HUES64 (cell line): Measurements from ENCODE around the gene TMEM95.

Source experiments
- H3K27ac ChIP-seq: 2 replicates; pipeline ENCODE4 v1.7.0; 2013; ENCODE audit warnings: low read depth, low read length, inconsistent platforms
- H3K27me3 ChIP-seq: 2 replicates; pipeline ENCODE4 v1.6.1; 2013; ENCODE audit warnings: mild to moderate bottlenecking, low read length; ENCODE audit not compliant: insufficient read depth
- H3K36me3 ChIP-seq: 2 replicates; pipeline ENCODE4 v1.6.1; 2013; ENCODE audit warnings: mild to moderate bottlenecking, low read length; ENCODE audit not compliant: insufficient read depth
- H3K4me1 ChIP-seq: 2 replicates; pipeline ENCODE4 v1.6.1; 2013; ENCODE audit warnings: mild to moderate bottlenecking, low read length, moderate library complexity; ENCODE audit not compliant: insufficient read depth
- H3K4me3 ChIP-seq: 2 replicates; pipeline ENCODE4 v1.5.1; 2013; ENCODE audit warnings: mild to moderate bottlenecking, low read length, moderate library complexity
- H3K9ac ChIP-seq: 2 replicates; pipeline ENCODE4 v1.6.1; 2013; ENCODE audit warnings: mild to moderate bottlenecking, low read depth, low read length
- H3K9me3 ChIP-seq: 2 replicates; pipeline ENCODE4 v1.6.1; 2013; ENCODE audit warnings: low read depth, low read length; ENCODE audit not compliant: insufficient read depth
- WGBS: fragments of 150-250, 120-280 bp; methylation state at CpG from one replicate; pipeline ENCODE4 v1.1.7; 2013; ENCODE audit warnings: missing lambda C conversion rate; 5-methylcytosine and 5-hydroxymethylcytosine counted together

Gene TMEM95

DNA sequence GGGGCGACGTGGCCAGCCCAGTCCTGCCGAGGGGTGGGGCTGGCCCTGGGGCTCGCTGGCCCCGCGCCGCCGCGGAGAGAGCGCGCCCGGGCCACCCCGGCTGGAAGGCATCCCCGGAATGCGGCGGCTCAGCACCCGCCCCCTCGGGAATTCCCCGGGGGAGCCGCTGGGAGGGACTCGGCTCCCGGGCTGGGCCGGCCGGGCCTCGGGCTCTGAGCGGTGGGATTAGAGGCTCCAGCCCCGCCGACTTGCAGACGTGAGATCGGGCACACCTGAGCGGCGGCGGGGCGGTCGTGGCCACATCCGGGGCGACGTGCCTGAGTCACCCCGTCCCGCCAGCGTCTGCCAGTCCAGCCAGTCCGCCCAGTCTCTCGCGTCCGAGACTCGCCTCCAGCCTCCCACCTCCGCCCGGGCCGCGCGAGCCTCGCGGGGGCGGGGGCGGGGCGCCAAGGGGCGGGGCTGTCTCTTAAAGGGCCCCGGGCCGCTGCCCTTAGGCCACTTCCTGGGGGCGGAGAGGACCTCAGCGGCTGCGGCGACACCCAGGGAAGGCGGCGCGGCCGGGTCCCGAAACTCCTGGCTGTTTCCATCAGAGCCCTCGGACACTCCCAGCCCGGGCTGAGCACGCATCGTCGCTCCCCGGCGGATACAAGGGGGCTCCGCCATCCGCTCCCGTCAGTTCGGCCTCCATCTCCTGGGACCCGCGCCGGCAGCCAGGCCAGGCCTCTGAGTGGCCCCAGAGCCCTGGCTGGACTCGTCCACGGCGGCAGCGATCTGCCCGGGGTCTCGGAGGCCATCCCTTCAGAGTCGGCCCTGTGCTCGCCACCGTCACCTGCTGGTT is 3.1 kb upstream of the TMEM95 start, which contains the start of gene KCTD11:
Gene KCTD11 (plus strand): TSS at position 498 of the 838 bp plus-strand sequence.
- no peaks in the 10 kb centered on the region for H3K9me3 ChIP-seq
- under 1% methylated on average over 91 of the region's 91 CpGs for WGBS
- H3K4me1 ChIP-seq: peaks cover 12% of the 10 kb centered on the region
- 0 out of 2 replicates have a peak, but pooled peaks cover 3% of the 10 kb centered on the region for H3K27me3 ChIP-seq
- H3K27ac ChIP-seq: peak within 1 kb of the TSS; percentile 94
- H3K36me3 ChIP-seq: no peaks in the 10 kb centered on the region
- peak within 1 kb of the TSS; percentile 91 for H3K4me3 ChIP-seq
- peak within 1 kb of the TSS; percentile 88 for H3K9ac ChIP-seq

DNA sequence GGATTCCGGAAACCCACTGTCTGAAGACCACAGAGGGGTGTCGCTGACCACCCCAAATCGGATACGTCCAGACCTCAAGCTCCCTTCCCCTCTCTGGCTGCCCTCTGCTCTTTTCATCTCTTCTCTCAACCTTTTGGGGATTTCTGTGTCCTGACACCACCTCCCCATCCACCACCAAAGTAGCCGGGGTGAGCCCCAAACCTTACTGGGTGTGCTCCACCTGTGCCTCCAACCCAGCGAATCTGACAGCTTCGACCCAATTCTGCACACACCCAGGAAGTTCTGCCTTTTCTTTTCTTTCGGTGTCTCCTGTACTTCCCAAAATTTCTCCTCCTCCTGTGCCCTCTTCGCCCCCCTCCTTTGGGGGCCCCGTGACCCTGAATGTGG is 2.5 kb upstream of the TMEM95 start:
- Histone ChIP-seq H3K4me3 (peak overlapping the region; percentile 91), H3K4me1 (peaks cover 12% of the 10 kb centered on the region), H3K36me3 (no peaks in the 10 kb centered on the region), H3K9me3 (no peaks in the 10 kb centered on the region), H3K27ac (peak overlapping the region; percentile 94; the same call in 1 of the 2 replicates), H3K27me3 (0 out of 2 replicates have a peak, but pooled peaks cover 3% of the 10 kb centered on the region), H3K9ac (peak overlapping the region; percentile 88; the same call in 1 of the 2 replicates)
- 43% methylated on average over 10 of the region's 10 CpGs for WGBS

DNA sequence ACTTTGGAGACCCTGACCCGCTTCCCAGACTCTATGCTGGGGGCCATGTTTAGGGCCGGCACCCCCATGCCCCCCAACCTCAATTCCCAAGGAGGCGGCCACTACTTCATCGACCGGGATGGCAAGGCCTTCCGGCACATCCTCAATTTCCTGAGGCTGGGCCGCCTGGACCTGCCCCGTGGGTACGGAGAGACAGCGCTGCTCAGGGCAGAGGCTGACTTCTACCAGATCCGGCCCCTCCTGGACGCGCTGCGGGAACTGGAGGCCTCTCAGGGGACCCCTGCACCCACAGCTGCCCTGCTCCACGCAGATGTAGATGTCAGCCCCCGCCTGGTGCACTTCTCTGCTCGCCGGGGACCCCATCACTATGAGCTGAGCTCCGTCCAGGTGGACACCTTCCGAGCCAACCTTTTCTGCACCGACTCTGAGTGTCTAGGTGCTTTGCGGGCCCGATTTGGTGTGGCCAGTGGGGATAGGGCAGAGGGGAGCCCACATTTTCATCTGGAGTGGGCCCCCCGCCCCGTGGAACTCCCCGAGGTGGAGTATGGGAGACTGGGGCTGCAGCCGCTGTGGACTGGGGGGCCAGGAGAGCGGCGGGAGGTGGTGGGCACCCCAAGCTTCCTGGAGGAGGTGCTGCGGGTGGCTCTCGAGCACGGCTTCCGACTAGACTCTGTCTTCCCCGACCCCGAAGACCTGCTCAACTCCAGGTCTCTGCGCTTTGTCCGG is 1.9 kb upstream of the TMEM95 start:
- no peak overlapping the region for H3K9ac ChIP-seq
- H3K27ac ChIP-seq: no peak overlapping the region
- H3K4me3 ChIP-seq: peak overlapping the region; percentile 91
- WGBS: 94% methylated on average over 37 of the region's 37 CpGs
- H3K9me3 ChIP-seq: no peaks in the 10 kb centered on the region
- peaks cover 12% of the 10 kb centered on the region for H3K4me1 ChIP-seq
- H3K36me3 ChIP-seq: no peaks in the 10 kb centered on the region
- 0 out of 2 replicates have a peak, but pooled peaks cover 3% of the 10 kb centered on the region for H3K27me3 ChIP-seq

DNA sequence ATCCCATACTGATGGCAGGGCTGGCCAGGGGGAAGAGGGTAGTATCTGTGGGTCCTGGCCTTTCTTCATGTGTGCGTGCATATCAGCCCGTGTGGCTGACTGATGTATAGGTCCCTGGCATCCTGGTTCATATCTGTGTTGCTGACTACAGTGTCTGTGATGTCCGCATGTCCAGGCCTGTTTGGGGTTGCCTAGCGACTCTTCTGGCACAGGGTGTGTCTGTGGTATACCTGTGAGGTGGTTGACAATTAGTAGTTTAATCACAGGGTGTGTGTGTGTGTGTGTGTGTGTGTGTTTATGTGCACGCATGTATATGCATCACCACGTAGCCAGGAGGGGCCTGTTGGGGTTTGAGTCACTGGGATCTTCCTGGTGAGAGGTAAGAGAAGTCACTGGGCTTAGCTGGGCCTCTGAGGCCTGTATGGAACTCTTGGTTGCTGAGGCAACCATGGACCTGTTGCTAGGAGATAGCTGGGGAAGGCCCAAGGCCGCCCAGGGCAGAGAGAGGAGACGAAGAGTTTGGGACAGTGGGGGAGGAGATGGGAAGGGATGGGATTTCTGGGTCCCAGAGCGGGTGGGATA is 603 bp upstream of the TMEM95 start:
- Histone ChIP-seq H3K4me1 (peaks cover 10% of the 10 kb centered on the region), H3K27me3 (0 out of 2 replicates have a peak, but pooled peaks cover 3% of the 10 kb centered on the region), H3K36me3 (no peaks in the 10 kb centered on the region), H3K4me3 (no peak overlapping the region), H3K9me3 (no peaks in the 10 kb centered on the region), H3K9ac (no peak overlapping the region), H3K27ac (no peak overlapping the region)
- WGBS: 78% methylated on average over 9 of the region's 9 CpGs

DNA sequence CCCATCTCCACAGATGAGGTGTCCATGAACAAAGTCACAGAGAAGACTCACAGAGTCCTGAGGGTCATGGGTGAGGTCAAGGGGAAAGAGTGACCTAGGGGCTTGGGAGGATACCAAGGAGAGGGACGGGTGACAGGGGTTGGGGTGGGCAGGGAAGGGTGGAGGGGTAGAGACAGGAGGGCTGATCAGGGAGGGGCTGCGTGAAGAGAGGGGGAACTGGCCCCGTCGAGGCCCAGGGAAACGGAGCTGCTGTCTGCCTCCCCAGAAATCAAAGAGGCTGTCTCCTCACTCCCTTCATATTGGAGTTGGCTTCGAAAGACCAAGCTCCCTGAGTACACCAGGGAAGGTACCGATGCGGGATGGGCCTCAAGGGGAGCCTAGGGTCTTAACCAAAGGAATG is 617 bp downstream of the TMEM95 start:
- 78% methylated on average over 8 of the region's 8 CpGs for WGBS
- Histone ChIP-seq H3K4me1 (peaks cover 3% of the 10 kb centered on the region; the same call in 1 of the 2 replicates), H3K4me3 (no peak overlapping the region), H3K27me3 (0 out of 2 replicates have a peak, but pooled peaks cover 3% of the 10 kb centered on the region), H3K36me3 (no peaks in the 10 kb centered on the region), H3K9me3 (no peaks in the 10 kb centered on the region), H3K27ac (no peak overlapping the region), H3K9ac (no peak overlapping the region)

DNA sequence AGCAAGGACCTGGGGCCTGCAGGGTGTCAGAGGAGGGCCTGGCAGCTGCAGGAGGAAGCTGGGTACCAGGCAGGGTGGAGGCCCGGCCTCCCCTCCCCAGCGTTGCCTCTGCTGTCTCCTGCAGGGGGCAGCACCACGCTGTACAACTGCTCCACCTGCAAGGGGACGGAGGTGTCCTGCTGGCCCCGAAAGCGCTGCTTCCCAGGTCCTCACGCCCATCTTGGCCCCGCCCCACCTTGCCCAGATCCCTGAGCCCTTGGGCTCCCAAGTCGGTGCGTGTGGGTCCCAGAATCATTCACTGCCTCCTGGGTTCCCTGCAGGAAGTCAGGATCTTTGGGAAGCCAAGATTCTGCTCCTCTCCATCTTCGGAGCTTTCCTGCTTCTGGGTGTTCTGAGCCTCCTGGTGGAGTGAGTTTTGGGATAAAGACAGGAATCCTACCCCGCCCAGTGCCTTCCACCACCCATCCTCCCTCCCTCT is 1.2 kb downstream of the TMEM95 start:
- no peaks in the 10 kb centered on the region for H3K36me3 ChIP-seq

DNA sequence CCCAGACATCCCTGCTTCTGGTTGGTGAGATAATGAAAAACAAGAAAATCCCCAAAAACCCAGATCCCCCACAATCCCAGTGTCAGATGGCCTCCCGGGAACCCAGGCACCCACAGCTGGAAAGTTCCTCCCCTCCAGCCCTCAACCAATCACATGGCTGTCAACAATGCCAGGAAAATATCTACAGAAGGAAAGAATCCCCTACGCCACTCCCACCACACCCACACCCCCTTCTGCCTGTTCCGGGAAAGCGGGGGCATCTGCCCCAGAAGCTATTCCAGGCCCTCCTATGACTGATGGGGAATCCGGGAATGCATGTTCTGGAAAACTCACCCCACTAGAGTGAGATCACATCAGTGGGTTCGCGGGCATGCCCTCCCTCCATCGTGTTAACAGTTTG is 1.8 kb downstream of the TMEM95 start:
- H3K4me1 ChIP-seq: peaks cover 3% of the 10 kb centered on the region; the same call in 1 of the 2 replicates
- H3K27ac ChIP-seq: no peak overlapping the region
- H3K9ac ChIP-seq: no peak overlapping the region
- H3K9me3 ChIP-seq: no peaks in the 10 kb centered on the region
- H3K4me3 ChIP-seq: no peak overlapping the region
- WGBS: 88% methylated on average over 8 of the region's 8 CpGs
- H3K36me3 ChIP-seq: no peaks in the 10 kb centered on the region
- H3K27me3 ChIP-seq: no peaks in the 10 kb centered on the region

More for the DNA sequence above, 1.2 kb downstream of the TMEM95 start:
- Histone ChIP-seq H3K4me3 (peak overlapping the region; percentile 28; the same call in 1 of the 2 replicates), H3K27me3 (no peaks in the 10 kb centered on the region), H3K9me3 (no peaks in the 10 kb centered on the region), H3K9ac (no peak overlapping the region), H3K4me1 (peaks cover 3% of the 10 kb centered on the region; the same call in 1 of the 2 replicates), H3K27ac (no peak overlapping the region)
- 6% methylated on average over 11 of the region's 12 CpGs for WGBS

DNA sequence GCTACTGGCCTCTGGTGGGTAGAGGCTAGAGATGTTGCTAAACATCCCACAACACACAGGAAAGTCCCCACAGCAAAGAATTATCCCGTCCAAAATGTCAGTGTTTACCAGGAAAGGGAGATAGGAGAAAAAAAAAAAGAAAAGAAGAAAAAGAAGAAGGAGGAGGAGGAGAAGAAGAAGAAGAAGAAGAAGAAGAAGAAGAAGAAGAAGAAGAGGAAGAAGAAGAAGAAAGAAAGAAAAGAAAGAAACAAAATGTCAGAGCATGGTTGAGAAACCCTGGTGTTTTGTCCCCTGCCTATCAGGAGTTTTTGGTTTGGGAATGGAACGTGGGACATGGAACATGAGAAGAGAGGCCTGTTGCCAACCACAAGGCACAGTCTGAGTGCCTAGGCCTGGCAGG is 2.4 kb downstream of the TMEM95 start:
- Histone ChIP-seq H3K4me3 (no peak overlapping the region), H3K9ac (no peak overlapping the region), H3K9me3 (no peaks in the 10 kb centered on the region), H3K4me1 (peaks cover 3% of the 10 kb centered on the region; the same call in 1 of the 2 replicates), H3K27me3 (no peaks in the 10 kb centered on the region), H3K27ac (no peak overlapping the region), H3K36me3 (no peaks in the 10 kb centered on the region)
- 86% methylated on average over 2 of the region's 2 CpGs for WGBS

DNA sequence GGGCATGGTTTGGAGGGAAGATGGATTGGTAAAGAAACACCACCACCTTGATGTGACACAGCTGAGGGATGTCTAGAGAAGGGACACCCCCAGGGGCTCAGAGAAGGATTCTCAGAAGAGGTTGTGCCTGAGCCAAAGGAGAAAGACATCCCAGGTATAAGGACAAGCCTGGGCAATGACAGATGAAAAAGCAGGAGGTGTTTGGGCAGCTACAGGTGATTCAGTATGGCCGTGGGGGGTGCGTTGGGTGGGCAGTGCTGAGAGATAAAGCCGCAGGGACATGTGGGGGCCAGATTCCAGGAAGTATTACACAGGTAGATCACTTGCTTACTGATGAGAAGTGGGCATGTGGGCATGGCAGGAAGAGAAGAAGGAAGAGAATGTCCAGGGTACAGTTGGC is 7.0 kb downstream of the TMEM95 start:
- WGBS: 85% methylated on average over 3 of the region's 3 CpGs
- Histone ChIP-seq H3K9me3 (no peaks in the 10 kb centered on the region), H3K36me3 (no peaks in the 10 kb centered on the region), H3K9ac (no peak overlapping the region), H3K4me3 (no peak overlapping the region), H3K27ac (no peak overlapping the region), H3K27me3 (no peaks in the 10 kb centered on the region), H3K4me1 (no peaks in the 10 kb centered on the region; the same call in 1 of the 2 replicates)

DNA sequence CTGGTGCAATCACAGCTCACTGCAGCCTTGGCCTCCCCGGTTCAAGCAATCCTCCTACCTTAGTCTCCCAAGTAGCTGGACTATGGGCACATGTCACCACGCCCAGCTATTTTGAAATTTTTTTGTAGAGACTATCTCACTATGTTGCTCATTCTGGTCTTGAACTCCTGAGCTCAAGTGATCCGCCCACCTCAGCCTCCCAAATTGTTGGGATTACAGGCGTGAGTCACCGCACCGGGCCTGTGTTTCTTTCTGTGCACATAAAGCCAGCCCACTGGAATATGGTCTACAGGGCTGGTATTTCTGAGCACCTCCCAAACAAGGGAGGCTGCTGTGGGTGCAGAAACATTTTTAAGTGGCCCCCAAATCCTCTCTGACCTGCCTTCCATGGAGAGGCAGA is 8.4 kb downstream of the TMEM95 start:
- H3K9me3 ChIP-seq: no peaks in the 10 kb centered on the region
- no peak overlapping the region for H3K27ac ChIP-seq
- WGBS: 92% methylated on average over 6 of the region's 6 CpGs
- no peaks in the 10 kb centered on the region for H3K36me3 ChIP-seq
- no peak overlapping the region for H3K9ac ChIP-seq
- no peak overlapping the region for H3K4me3 ChIP-seq
- H3K27me3 ChIP-seq: no peaks in the 10 kb centered on the region
- peaks cover 4% of the 10 kb centered on the region; the same call in 1 of the 2 replicates for H3K4me1 ChIP-seq
